IMR-90 (cell line): Measurements from ENCODE around the gene ZGLP1. TPM values are rescaled to one million over a fixed set of nuclear protein-coding genes. Genes with fewer than 3 reads are reported as not detected.

Experiments used
- ATAC-seq: fragments of 200-7000 bp; cut with Tn5 transposase; 2 replicates; pipeline ENCODE4 v1.9.1; 2020; ENCODE audit warnings: low read depth, mild to moderate bottlenecking, moderate library complexity
- BruUV-seq: library from RNA; stranded (reverse); fragments of 400-500 nt; replicated peaks from 2 replicates; lab custom pipeline; 2021; lab: Mats Ljungman, UMichigan
- CTCF ChIA-PET: fragments of 300-600 bp; formaldehyde crosslinking; extraction: SDS; loops from one replicate; lab custom pipeline; 2021; ENCODE audit warnings: antibody characterized with exemption; lab: Yijun Ruan, JAX
- POLR2A ChIA-PET: fragments of 300-600 bp; sonication (Branson Sonifier 250); formaldehyde crosslinking; loops from one replicate; lab custom pipeline; 2022; ENCODE audit warnings: antibody characterized with exemption; ENCODE audit not compliant: unreplicated experiment; lab: Charles Lee
- DNase-seq: peaks from one replicate; pipeline ENCODE4 v3.0.0; 2013
- H2AFZ ChIP-seq: replicated peaks from 2 replicates; pipeline ENCODE3; 2013; ENCODE audit warnings: low read length, mild to moderate bottlenecking; ENCODE audit not compliant: poor library complexity
- H2AK5ac ChIP-seq: 2 replicates; pipeline ENCODE4 v1.6.1; 2013; ENCODE audit warnings: low read depth, low read length, inconsistent platforms
- H2AK9ac ChIP-seq: replicated peaks from 2 replicates; pipeline ENCODE3; 2013; ENCODE audit warnings: mild to moderate bottlenecking, low read depth, low read length, moderate library complexity; ENCODE audit not compliant: poor library complexity
- H2BK120ac ChIP-seq: 2 replicates; pipeline ENCODE4 v1.6.1; 2013; ENCODE audit warnings: low read depth, low read length, inconsistent platforms
- H2BK15ac ChIP-seq: 3 replicates; pipeline ENCODE4 v1.6.1; 2013; ENCODE audit warnings: low read depth, low read length, inconsistent platforms
- H2BK20ac ChIP-seq: 2 replicates; pipeline ENCODE4 v1.6.1; 2013; ENCODE audit warnings: low read depth, mild to moderate bottlenecking, inconsistent platforms, low read length, moderate library complexity
- H2BK5ac ChIP-seq: 2 replicates; pipeline ENCODE4 v1.6.1; 2013; ENCODE audit warnings: mild to moderate bottlenecking, low read depth, low read length, inconsistent platforms; ENCODE audit not compliant: poor library complexity, severe bottlenecking
- H3K14ac ChIP-seq: replicated peaks from 2 replicates; pipeline ENCODE4 v1.6.1; 2013; ENCODE audit warnings: low read depth, low read length, inconsistent platforms
- H3K18ac ChIP-seq: 2 replicates; pipeline ENCODE4 v1.6.1; 2013; ENCODE audit warnings: low read depth, low read length, control low read depth
- H3K23ac ChIP-seq: 2 replicates; pipeline ENCODE4 v1.6.1; 2013; ENCODE audit warnings: low read depth, low read length, inconsistent platforms
- H3K27ac ChIP-seq: 2 replicates; pipeline ENCODE4 v1.5.1; 2013; ENCODE audit warnings: mild to moderate bottlenecking, control low read depth, low read length; ENCODE audit not compliant: insufficient read depth
- H3K27me3 ChIP-seq: 2 replicates; pipeline ENCODE4 v1.6.1; 2013; ENCODE audit warnings: low read length; ENCODE audit not compliant: control insufficient read depth, insufficient read depth
- H3K36me3 ChIP-seq: 2 replicates; pipeline ENCODE4 v1.6.1; 2013; ENCODE audit warnings: low read length, mixed read lengths; ENCODE audit not compliant: control insufficient read depth, insufficient read depth
- H3K4ac ChIP-seq: 2 replicates; pipeline ENCODE4 v1.6.1; 2013; ENCODE audit warnings: low read depth, low read length, inconsistent platforms
- H3K4me1 ChIP-seq: 2 replicates; pipeline ENCODE4 v1.6.1; 2013; ENCODE audit warnings: low read length, mixed read lengths; ENCODE audit not compliant: control insufficient read depth, insufficient read depth
- H3K4me2 ChIP-seq: 2 replicates; pipeline ENCODE4 v1.6.1; 2013; ENCODE audit warnings: low read depth, mild to moderate bottlenecking, control low read depth, low read length, moderate library complexity
- H3K4me3 ChIP-seq: 2 replicates; pipeline ENCODE4 v1.5.1; 2013; ENCODE audit warnings: low read depth, mild to moderate bottlenecking, control low read depth, low read length, moderate library complexity; ENCODE audit not compliant: insufficient read depth
- H3K56ac ChIP-seq: 2 replicates; pipeline ENCODE4 v1.6.1; 2013; ENCODE audit warnings: low read length, inconsistent platforms; ENCODE audit not compliant: insufficient read depth; ENCODE audit errors: extremely low read depth
- H3K79me1 ChIP-seq, 2 experiments: 2 replicates each; pipeline ENCODE4 v1.6.1; 2013; ENCODE audit warnings: low read length in 2 of 2, inconsistent platforms in 1 of 2, low read depth in 1 of 2
- H3K9ac ChIP-seq: 2 replicates; pipeline ENCODE4 v1.6.1; 2013; ENCODE audit warnings: low read depth, low read length, control low read depth
- H3K9me1 ChIP-seq: 2 replicates; pipeline ENCODE4 v1.6.1; 2013; ENCODE audit warnings: low read length, inconsistent platforms; ENCODE audit not compliant: insufficient read depth
- H3K9me3 ChIP-seq: 2 replicates; pipeline ENCODE4 v1.6.1; 2013; ENCODE audit warnings: low read length; ENCODE audit not compliant: control insufficient read depth, insufficient read depth
- H4K20me1 ChIP-seq: 2 replicates; pipeline ENCODE4 v1.6.1; 2013; ENCODE audit warnings: low read length, inconsistent platforms; ENCODE audit not compliant: insufficient read depth
- H4K5ac ChIP-seq: 2 replicates; pipeline ENCODE4 v1.6.1; 2013; ENCODE audit warnings: mild to moderate bottlenecking, low read depth, low read length, control low read depth
- H4K8ac ChIP-seq, 2 experiments: 2 replicates each; pipeline ENCODE4 v1.6.1; 2013; ENCODE audit warnings: low read depth in 2 of 2, low read length in 2 of 2, control low read depth in 1 of 2, inconsistent platforms in 1 of 2
- H4K91ac ChIP-seq: 2 replicates; pipeline ENCODE4 v1.6.1; 2013; ENCODE audit warnings: low read depth, low read length, inconsistent platforms; ENCODE audit not compliant: insufficient read depth
- CEBPB ChIP-seq: IDR thresholded peaks from 2 replicates; pipeline ENCODE4 v1.6.1; 2012; ENCODE audit warnings: low read depth, low read length, improper control_type of control experiment
- ELK1 ChIP-seq: fragments of 150-350 bp; IDR thresholded peaks from 2 replicates; pipeline ENCODE4 v1.6.1; 2016; ENCODE audit warnings: low read depth, mild to moderate bottlenecking, low read length, moderate library complexity, borderline replicate concordance
- FOS ChIP-seq: fragments of 150-350 bp; IDR thresholded peaks from 2 replicates; pipeline ENCODE4 v1.6.1; 2016; ENCODE audit warnings: low read depth, low read length
- MAFK ChIP-seq: IDR thresholded peaks from 2 replicates; pipeline ENCODE4 v1.6.1; 2012; ENCODE audit warnings: low read depth, low read length, improper control_type of control experiment
- MXI1 ChIP-seq: IDR thresholded peaks from 2 replicates; pipeline ENCODE4 v1.6.1; 2012; ENCODE audit warnings: low read depth, mild to moderate bottlenecking, low read length, moderate library complexity, borderline replicate concordance
- NFE2L2 ChIP-seq: fragments of 150-350 bp; IDR thresholded peaks from 2 replicates; pipeline ENCODE4 v1.6.1; 2016; ENCODE audit warnings: low read depth, mild to moderate bottlenecking, low read length
- POLR2A ChIP-seq: IDR thresholded peaks from 2 replicates; pipeline ENCODE4 v1.6.1; 2012; ENCODE audit warnings: mild to moderate bottlenecking, low read depth, low read length
- RAD21 ChIP-seq: IDR thresholded peaks from 2 replicates; pipeline ENCODE4 v1.6.1; 2012; ENCODE audit warnings: low read length, improper control_type of control experiment
- RCOR1 ChIP-seq: IDR thresholded peaks from 2 replicates; pipeline ENCODE4 v1.6.1; 2012; ENCODE audit warnings: mild to moderate bottlenecking, low read length, improper control_type of control experiment; ENCODE audit not compliant: insufficient replicate concordance
- SMC3 ChIP-seq: fragments of 150-350 bp; IDR thresholded peaks from 2 replicates; pipeline ENCODE4 v1.6.1; 2016; ENCODE audit warnings: low read depth, mild to moderate bottlenecking, antibody characterized with exemption, low read length, moderate library complexity
- WGBS, 2 experiments: methylation state at CpG; one replicate each; pipeline versions ENCODE4 v1.1.5 to v1.1.7; 2013; ENCODE audit warnings: missing lambda C conversion rate in 2 of 2; ENCODE audit not compliant: insufficient read length in 1 of 2; ENCODE audit errors: extremely low coverage in 2 of 2; 5-methylcytosine and 5-hydroxymethylcytosine counted together
- dilution Hi-C: fragments of 300-500 bp; cut with HindIII; formaldehyde crosslinking; loops from one replicate; pipeline ENCODE4 v1.14.3; 2018; ENCODE audit warnings: low sequenced_read_pairs; ENCODE audit not compliant: unreplicated experiment
- in situ Hi-C: fragments of 300-500 bp; cut with MboI; formaldehyde crosslinking; loops from 3 replicates; pipeline ENCODE4 v1.14.3; 2019; ENCODE audit warnings: low sequenced_read_pairs, inconsistent platforms, mixed read lengths
- intact Hi-C: fragments of 100-400 bp; cut with micrococcal nuclease; formaldehyde crosslinking; loops from 2 replicates; pipeline ENCODE4 v1.10.0; 2022
- polyA plus RNA-seq, 3 experiments: library from polyadenylated mRNA; depleted of rRNA; stranded (reverse); fragments of >200 nt; gene quantifications; 2 replicates each; pipeline ENCODE4 v1.2.3, GENCODE V29; 2012; ENCODE audit warnings: low replicate concordance in 1 of 3
- total RNA-seq: library from RNA; depleted of rRNA; stranded (reverse); fragments of >200 nt; gene quantifications from 2 replicates; pipeline ENCODE4 v1.2.3, GENCODE V29; 2012

ZGLP1 gene
- total and polyA plus RNA-seq, 2 of the 4 experiments (the other 2 are of a cell fraction), result 0.54 to 3.1 TPM

GRCh38 chr19:10325732-10326131 lies 16.1 kb upstream of the ZGLP1 start:
- H3K79me1 ChIP-seq, result peaks cover 26 to 44% of the 10 kb centered on the region in 2 experiments; a peak in 3 of 4 replicates
- intact Hi-C loops, result no loop called here
- H3K4me3 ChIP-seq, result no peak overlapping the region
- BruUV-seq, result no TSS peak
- no peak overlapping the region for H2BK5ac ChIP-seq
- H3K9ac ChIP-seq, result no peak overlapping the region
- no peak overlapping the region for H3K23ac ChIP-seq
- H3K36me3 ChIP-seq, result peaks cover 84% of the 10 kb centered on the region
- no peak overlapping the region for H4K5ac ChIP-seq
- H4K20me1 ChIP-seq, result peaks cover 16% of the 10 kb centered on the region; the same call in 1 of the 2 replicates
- no peaks in the 10 kb centered on the region for H3K27me3 ChIP-seq
- ChIA-PET CTCF (no interaction called here), POLR2A (no interaction called here)
- no peak overlapping the region for H3K4ac ChIP-seq
- H2BK15ac ChIP-seq, result no peak overlapping the region
- H4K91ac ChIP-seq, result no peak overlapping the region
- no peaks in the 10 kb centered on the region for H3K9me3 ChIP-seq
- no peak overlapping the region for H3K14ac ChIP-seq
- H3K9me1 ChIP-seq, result no peaks in the 10 kb centered on the region; the same call in 1 of the 2 replicates
- H2BK120ac ChIP-seq, result no peak overlapping the region
- H2BK20ac ChIP-seq, result no peak overlapping the region
- no peak overlapping the region for H2AFZ ChIP-seq
- dilution Hi-C loops, result no loop called here
- H2AK9ac ChIP-seq, result no peak overlapping the region
- no peak overlapping the region for H3K27ac ChIP-seq
- H3K4me1 ChIP-seq, result no peaks in the 10 kb centered on the region
- 100% methylated on average over 2 of the region's 8 CpGs; no CpG with 5 or more reads in 1 of the 2 experiments for WGBS, 2 experiments
- no peak overlapping the region for H3K18ac ChIP-seq
- TF ChIP-seq CEBPB, result no peak
- TF ChIP-seq MAFK, result no peak
- no peak for TF ChIP-seq ELK1
- TF ChIP-seq FOS, result no peak
- no peak for TF ChIP-seq RAD21
- TF ChIP-seq POLR2A, result no peak
- no peak for TF ChIP-seq MXI1
- no peak for TF ChIP-seq NFE2L2
- no peak for TF ChIP-seq RCOR1
- no peak for TF ChIP-seq SMC3
- no peak overlapping the region for H4K8ac ChIP-seq
- H3K4me2 ChIP-seq, result no peak overlapping the region
- DNase-seq (no peak), ATAC-seq (no peak)
- in situ Hi-C loops, result no loop called here
- H2AK5ac ChIP-seq, result no peak overlapping the region
- H3K56ac ChIP-seq, result no peak overlapping the region
